ENCODE results near the gene FKBP15.

GRCh38 chr9:113181165-113181564 lies 39.9 kb downstream of the FKBP15 start:
- TF ChIP-seq POLR2AphosphoS5 (IDR thresholded peaks at IDR 0.05) (no peak), CTCF (IDR thresholded peaks at IDR 0.05) (no peak)

Data from esophagus muscularis mucosa (tissue), 3 donors.